ENCODE data around the gene HCCS. TPM values are rescaled to one million over a fixed set of nuclear protein-coding genes. Genes with fewer than 3 reads are reported as not detected.

HCCS gene
- total RNA-seq, result 25.7 and 26.0 TPM in 2 replicates

DNA sequence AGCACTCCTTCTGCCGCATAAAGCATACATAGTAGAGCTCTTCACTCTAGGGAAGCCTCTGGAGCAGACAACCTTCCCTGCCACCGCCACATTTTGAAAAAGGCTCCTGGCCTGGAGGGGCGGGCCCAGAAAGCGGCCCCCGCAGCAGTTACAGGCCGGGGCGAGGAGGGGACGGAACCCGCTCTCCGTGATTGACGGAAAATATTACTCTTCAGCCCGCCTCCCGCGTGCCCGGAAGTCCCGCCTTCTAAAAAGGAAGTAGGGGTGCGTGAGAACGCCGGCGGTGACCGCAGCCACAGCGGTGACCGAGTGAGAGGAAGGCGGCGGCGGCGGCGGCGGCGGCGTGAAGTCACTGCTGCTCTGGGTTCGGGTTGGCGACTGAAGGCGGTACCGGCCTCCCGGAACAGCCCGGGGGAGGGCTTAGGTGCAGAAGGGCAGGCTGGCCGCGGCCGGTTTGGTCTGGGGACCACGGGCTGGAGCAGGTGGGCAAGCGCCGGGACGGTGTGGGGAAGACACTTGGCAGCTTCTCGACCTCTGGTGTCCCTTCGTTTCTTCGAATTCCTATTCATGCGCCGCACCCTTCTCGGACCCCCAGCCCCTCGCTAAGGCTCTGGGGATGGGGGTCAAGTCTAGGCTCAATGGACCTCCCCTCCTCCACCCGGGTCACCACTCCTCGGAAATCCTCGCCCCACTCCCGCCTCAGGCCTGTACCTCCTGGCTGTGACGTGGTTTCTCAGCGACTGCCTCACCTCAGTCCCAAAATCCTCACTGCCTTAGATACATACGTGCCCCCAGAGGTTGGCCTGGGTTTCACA, at the start of gene HCCS:
HCCS (plus strand) TSS at position 296 of the 815 bp plus-strand sequence. CDS start 729 bp downstream, outside the sequence.

Small RNAs within 50 kb of the gene (small RNA-seq; reads per million reads assigned to genes)
- gene RF00019, result not detected
- gene RF02271, result not detected

Other genes starting within 250 kb of the HCCS start
- gene AMELX, start 182.1 kb downstream of the HCCS start, total RNA-seq, result not detected in 2 replicates